ENCODE results near the gene UQCC2.
A peak's percentile ranks its signal among the peaks of the same experiment; 100 is the strongest.

Gene UQCC2

DNA sequence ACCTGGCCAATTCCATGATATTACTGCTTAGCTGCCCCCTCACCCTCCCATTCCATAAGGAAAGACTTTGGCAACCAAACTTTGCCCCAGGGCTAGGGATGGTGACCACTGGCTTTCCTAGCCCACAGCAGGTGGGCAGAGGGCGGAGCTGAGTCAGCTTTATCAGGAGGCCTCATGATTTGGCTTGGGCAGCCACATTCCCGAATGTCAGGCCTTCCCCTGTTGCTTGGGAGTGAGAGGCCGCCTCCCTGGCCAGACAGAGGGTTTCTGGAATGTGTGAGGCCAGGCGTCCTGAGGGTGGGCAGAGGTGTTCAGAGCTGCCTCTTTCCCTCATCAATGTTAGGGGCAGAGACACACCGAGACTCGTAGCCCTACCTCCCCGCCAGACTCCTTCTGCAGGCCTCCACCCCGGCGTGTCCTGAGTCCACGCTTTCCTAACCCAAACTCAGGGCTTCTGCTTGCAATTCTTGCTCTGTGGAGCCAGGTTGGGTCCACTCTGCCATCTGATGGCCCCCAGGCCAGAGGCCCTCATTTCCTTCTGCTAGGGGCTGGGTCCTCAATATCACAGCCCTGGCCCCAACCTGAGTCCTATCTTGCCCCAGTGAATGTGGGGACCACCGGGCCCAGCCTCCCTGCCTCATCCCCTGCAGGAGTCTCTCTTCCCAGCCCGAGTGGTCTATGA lies 19.3 kb downstream of the UQCC2 start:
- TF ChIP-seq POLR2A (IDR thresholded peaks at IDR 0.05; ENCODE audit: low read depth, low read length) (no peak), TAF1 (IDR thresholded peaks at IDR 0.05; ENCODE audit: borderline replicate concordance, low read depth, low read length) (no peak)
- FAIRE-seq (no peak), DNase-seq (ENCODE audit: insufficient read length) (no peak)

DNA sequence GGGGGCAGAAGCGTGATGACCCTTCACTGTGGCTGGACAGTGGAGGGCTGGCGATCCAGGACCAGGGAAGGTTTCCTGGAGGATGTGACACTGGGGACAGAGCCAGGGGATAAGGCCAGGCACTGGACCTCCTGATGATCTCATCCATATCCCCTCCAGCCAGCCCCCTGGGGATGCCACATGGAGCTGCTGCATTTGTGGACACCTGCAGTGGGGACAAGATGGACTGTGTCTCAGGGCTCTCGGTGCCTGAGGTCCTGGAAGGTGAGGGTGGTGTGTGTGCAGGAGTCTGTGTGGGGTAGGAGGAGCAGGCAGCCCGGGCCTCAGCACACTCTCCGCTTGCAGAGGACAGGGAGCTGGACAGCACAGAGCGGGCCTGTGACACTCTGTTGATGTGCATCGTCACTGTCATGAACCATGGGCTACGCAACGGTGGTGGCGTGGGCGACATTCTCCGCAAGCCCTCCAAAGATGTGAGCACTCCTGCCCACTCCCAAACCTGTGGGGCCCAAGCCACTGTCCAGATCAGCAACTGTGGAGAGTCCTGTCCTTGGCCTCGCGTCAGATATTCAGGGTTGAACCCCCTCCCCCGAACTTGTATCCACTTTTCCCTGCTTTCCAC lies 19.9 kb downstream of the UQCC2 start:
- FAIRE-seq (no peak), DNase-seq (ENCODE audit: insufficient read length) (no peak)
- TF ChIP-seq POLR2AphosphoS5 (IDR thresholded peaks at IDR 0.05; ENCODE audit: low read depth, low read length) = no peak
- TF ChIP-seq TAF1 (IDR thresholded peaks at IDR 0.05; ENCODE audit: borderline replicate concordance, low read depth, low read length) = no peak
- TF ChIP-seq POLR2A (IDR thresholded peaks at IDR 0.05; ENCODE audit: low read depth, low read length) = no peak

DNA sequence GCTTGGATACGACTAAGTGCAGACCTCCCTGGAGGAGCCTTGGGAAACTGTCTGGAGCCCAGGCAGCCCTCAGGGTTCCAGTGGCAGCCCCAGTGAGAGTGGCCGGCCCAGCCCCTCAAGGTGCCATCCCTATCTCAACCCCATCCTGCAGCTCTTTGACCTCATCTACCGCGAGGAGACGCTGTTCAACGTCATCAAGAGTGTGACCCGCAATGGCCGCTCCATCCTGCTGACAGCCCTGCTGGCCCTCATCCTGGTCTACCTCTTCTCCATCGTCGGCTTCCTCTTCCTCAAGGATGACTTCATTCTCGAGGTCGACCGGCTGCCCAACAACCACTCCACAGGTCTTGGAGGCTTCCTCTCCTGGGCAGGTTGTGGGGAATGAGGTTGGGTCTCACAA lies 20.7 kb downstream of the UQCC2 start:
- no peak for TF ChIP-seq POLR2A (IDR thresholded peaks at IDR 0.05; ENCODE audit: low read depth, low read length)
- no peak for TF ChIP-seq POLR2AphosphoS5 (IDR thresholded peaks at IDR 0.05; ENCODE audit: low read depth, low read length)
- TF ChIP-seq TAF1 (IDR thresholded peaks at IDR 0.05; ENCODE audit: borderline replicate concordance, low read depth, low read length) = no peak
- no peak for DNase-seq (ENCODE audit: insufficient read length)
- no peak for FAIRE-seq

DNA sequence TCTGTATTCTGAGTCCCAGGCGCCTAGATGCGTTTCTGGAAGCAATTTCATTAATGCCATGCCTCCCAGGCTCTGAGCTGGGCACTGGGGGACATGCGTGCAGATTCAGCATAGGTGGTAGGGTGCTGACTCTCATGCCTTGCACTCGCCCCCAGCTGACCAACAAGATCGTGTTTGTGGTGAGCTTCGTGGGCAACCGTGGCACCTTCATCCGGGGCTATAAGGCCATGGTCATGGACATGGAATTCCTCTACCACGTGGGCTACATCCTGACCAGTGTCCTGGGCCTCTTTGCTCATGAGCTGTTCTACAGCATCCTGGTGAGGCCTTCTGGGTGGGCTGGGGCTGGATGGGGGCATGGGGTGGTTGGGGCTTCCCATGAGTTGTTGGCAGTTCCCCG lies 21.6 kb downstream of the UQCC2 start:
- no peak for DNase-seq (ENCODE audit: insufficient read length)
- TF ChIP-seq TAF1 (IDR thresholded peaks at IDR 0.05; ENCODE audit: borderline replicate concordance, low read depth, low read length) (no peak), POLR2A (IDR thresholded peaks at IDR 0.05; ENCODE audit: low read depth, low read length) (no peak), POLR2AphosphoS5 (IDR thresholded peaks at IDR 0.05; ENCODE audit: low read depth, low read length) (no peak)
- FAIRE-seq = no peak

DNA sequence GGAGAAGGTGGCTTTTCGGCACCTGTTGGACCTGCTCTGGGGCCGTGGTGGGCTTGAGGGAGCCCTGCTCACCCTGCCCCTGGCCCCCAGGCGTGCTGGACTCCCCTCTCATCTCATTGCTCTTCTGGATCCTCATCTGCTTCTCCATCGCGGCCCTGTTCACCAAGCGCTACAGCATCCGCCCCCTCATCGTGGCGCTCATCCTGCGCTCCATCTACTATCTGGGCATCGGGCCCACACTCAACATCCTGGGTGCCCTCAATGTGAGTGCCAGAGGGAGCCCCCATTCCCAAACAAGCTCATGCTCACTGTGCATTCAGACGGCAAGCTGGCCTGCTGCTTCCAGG lies 22.4 kb downstream of the UQCC2 start:
- TF ChIP-seq POLR2AphosphoS5 (IDR thresholded peaks at IDR 0.05; ENCODE audit: low read depth, low read length) = no peak
- no peak for TF ChIP-seq POLR2A (IDR thresholded peaks at IDR 0.05; ENCODE audit: low read depth, low read length)
- TF ChIP-seq TAF1 (IDR thresholded peaks at IDR 0.05; ENCODE audit: borderline replicate concordance, low read depth, low read length) = no peak
- DNase-seq (ENCODE audit: insufficient read length) (peak; percentile 11), FAIRE-seq (no peak)

DNA sequence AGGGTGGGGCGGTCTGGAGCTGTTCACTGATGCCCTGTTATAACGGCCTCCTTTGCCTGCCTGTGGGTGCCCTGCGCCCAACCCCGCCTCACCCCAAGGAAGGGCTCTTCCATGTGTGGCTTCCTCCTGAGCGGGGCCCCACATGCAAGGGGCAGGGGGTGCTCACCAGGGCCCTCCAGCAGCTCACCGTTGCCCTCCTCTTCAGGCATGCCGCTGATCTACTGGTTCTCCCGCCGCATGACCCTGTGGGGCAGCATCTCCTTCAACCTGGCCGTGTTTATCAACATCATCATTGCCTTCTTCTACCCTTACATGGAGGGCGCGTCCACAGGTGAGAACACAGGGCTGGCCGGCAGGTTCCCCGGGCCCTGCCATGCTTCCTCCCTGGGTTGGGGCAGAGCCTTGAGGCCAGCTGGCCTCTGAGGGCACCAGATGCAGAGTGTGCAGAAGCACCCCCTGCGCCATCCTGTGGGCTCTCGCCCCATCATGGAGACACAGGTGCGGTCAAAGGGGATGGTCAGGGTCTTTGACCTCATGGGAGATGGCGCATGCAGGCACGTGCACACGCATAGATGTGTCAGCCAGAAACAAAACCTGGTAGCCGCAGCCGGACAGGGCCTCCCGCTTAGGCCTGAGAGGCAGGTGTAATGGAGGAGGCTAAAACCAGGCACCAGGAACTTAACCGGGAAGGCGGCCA lies 22.9 kb downstream of the UQCC2 start:
- FAIRE-seq = no peak
- TF ChIP-seq POLR2A (IDR thresholded peaks at IDR 0.05; ENCODE audit: low read depth, low read length) = no peak
- DNase-seq (ENCODE audit: insufficient read length) = peak; percentile 17

DNA sequence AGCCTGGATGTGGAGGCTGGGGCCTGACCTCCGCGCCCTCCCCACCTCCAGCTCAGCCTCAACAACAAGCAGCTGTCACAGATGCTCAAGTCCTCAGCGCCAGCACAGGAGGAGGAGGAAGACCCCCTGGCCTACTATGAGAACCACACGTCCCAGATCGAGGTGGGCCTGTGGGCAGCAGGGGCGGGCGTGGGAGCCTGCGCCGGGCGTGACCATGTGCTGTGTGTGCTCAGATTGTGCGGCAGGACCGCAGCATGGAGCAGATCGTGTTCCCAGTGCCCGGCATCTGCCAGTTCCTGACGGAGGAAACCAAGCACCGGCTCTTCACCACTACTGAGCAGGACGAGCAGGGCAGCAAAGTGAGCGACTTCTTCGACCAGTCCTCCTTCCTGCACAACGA lies 23.5 kb downstream of the UQCC2 start:
- FAIRE-seq (no peak), DNase-seq (ENCODE audit: insufficient read length) (peak; percentile 23)
- TF ChIP-seq POLR2A (IDR thresholded peaks at IDR 0.05; ENCODE audit: low read depth, low read length) (no peak), TAF1 (IDR thresholded peaks at IDR 0.05; ENCODE audit: borderline replicate concordance, low read depth, low read length) (no peak), POLR2AphosphoS5 (IDR thresholded peaks at IDR 0.05; ENCODE audit: low read depth, low read length) (no peak)

DNA sequence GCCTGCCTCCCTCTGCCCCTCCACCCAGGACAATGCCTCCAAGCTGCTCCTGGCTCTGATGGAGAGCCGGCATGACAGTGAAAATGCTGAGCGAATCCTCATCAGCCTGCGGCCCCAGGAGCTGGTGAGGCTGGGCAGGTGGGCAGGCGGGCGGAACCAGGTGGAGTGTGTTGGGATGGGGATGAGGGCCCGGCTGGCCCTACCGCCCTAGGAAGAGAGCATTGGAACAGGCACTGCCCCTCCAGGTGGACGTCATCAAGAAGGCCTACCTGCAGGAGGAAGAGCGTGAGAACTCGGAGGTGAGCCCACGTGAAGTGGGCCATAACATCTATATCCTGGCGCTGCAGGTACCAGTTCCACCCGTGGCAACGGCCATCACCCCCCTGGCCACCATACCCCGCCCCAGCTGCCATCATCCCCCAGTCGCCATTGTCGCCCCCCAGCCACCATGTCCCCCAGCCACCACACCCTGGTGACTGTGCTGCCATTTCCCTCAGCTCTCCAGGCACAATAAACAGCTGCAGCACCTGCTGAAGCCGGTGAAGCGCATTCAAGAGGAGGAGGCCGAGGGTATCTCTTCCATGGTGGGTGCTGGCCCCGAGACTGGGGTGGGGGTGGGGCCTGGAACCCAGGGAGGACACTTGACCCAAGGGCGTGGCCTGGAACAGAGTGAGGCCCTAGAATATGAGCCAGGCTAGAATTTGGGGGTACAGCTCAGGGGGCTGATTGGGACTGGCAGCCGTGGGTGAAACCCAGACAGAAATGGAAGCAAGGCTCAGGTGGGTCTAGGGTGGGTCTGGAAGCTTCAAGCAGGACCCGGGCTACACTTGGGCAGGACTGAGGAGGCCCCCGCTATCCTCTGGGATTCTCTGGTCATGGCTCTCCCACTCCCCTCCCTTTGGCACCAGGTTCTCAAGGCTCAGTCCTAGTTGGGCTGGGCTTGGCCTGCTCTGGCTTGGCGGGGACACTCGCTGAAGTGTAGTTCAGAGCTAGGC lies 24.2 kb downstream of the UQCC2 start:
- TF ChIP-seq POLR2AphosphoS5 (IDR thresholded peaks at IDR 0.05; ENCODE audit: low read depth, low read length) = no peak
- FAIRE-seq (no peak), DNase-seq (ENCODE audit: insufficient read length) (peak; percentile 20)

DNA sequence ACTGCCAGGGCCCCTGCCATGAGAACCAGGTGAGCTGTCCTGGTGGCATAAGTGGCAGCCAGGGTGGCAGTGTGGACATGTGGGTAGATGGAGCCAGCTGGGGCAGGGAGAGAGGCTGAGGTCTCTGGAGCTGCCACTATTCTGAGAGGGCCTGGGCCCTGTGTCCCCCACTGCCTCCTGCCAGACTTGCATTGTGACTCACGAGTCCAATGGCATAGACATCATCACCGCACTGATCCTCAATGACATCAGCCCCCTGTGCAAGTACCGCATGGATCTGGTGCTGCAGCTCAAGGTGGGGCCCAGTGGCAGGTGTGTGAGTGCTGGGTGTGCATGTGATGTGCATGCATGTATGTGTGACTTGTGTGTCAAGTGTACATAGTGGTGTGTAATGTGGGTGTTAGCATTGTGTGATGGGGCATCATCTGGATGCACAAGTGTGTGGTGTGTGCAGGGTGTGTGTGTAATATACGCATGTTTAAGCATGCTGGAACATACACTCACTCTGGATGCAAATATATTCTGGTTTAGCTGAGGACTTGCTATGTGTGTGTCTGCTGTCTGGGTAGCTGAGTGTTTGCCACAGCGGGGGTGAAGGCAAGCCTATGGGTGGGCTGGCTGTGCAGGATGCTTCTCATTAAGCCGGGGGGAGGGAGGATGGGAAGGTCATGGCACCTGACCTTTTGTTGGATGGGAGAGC lies 25.1 kb downstream of the UQCC2 start:
- TF ChIP-seq POLR2AphosphoS5 (IDR thresholded peaks at IDR 0.05; ENCODE audit: low read depth, low read length) = no peak
- no peak for TF ChIP-seq POLR2A (IDR thresholded peaks at IDR 0.05; ENCODE audit: low read depth, low read length)
- TF ChIP-seq TAF1 (IDR thresholded peaks at IDR 0.05; ENCODE audit: borderline replicate concordance, low read depth, low read length) = no peak
- FAIRE-seq (no peak), DNase-seq (ENCODE audit: insufficient read length) (no peak)

DNA sequence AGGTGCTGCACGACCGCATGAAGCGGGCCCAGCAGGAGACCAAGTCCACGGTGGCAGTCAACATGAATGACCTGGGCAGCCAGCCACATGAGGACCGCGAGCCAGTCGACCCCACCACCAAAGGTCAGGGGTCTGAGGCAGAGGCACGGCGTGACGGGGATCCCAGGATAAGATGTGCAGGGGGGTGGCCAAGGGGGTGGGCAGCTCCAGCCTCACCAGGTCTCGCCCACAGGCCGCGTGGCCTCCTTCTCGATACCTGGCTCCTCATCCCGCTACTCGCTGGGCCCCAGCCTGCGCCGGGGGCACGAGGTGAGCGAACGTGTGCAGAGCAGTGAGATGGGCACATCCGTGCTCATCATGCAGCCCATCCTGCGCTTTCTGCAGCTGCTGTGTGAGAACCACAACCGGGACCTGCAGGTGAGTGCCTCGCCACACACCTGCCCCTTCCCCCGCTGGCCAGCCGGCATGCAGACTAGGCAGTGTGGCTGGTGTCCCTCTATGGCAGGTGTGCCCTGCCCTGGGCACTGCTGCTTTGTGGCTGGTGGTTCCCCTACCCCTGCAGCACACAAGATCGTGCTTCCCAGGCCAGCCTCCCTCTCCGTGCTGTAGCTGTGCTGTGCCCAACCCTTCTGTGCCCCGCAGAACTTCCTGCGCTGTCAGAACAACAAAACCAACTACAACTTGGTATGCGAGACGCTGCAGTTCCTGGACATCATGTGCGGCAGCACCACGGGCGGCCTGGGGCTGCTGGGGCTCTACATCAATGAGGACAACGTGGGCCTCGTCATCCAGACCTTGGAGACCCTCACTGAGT lies 25.9 kb downstream of the UQCC2 start:
- FAIRE-seq = no peak
- DNase-seq (ENCODE audit: insufficient read length) = no peak

More for the DNA sequence above, 25.9 kb downstream of the UQCC2 start:
- TF ChIP-seq TAF1 (IDR thresholded peaks at IDR 0.05; ENCODE audit: borderline replicate concordance, low read depth, low read length) (no peak), POLR2A (IDR thresholded peaks at IDR 0.05; ENCODE audit: low read depth, low read length) (no peak), POLR2AphosphoS5 (IDR thresholded peaks at IDR 0.05; ENCODE audit: low read depth, low read length) (no peak)
